HG03039 (cell line): ENCODE measurements around the gene DUSP16.
"Not testable (repeated sequence)": the region's sequence is repeated elsewhere in the genome, so short reads cannot be mapped to it uniquely, and the experiment has no call there.

Experiments used
- ATAC-seq: cut with Tn5 transposase; IDR thresholded peaks from one replicate; pipeline ENCODE4 v1.9.1; 2021; ENCODE audit warnings: mild to moderate bottlenecking, moderate library complexity; ENCODE audit not compliant: unreplicated experiment

The DUSP16 gene

GRCh38 chr12:12583510-12584178 is 21.0 kb upstream of the DUSP16 start:
- ATAC-seq = no peak

GRCh38 chr12:12582895-12583303 is 20.2 kb upstream of the DUSP16 start:
- ATAC-seq = peak; percentile 88

GRCh38 chr12:12582193-12582881 is 19.7 kb upstream of the DUSP16 start:
- no peak for ATAC-seq

GRCh38 chr12:12580716-12581115 is 18.1 kb upstream of the DUSP16 start:
- not testable (repeated sequence) for ATAC-seq

- no peak for ATAC-seq
Observed at GRCh38 chr12:12577786-12578185, 15.1 kb upstream of the DUSP16 start.

GRCh38 chr12:12572659-12573058 is 10.0 kb upstream of the DUSP16 start:
- no peak for ATAC-seq

- ATAC-seq = not testable (repeated sequence)
Observed at GRCh38 chr12:12565971-12566370, 3.3 kb upstream of the DUSP16 start.

- no peak for ATAC-seq
Observed at GRCh38 chr12:12564911-12565310, 2.2 kb upstream of the DUSP16 start.

GRCh38 chr12:12563290-12563928 is 746 bp upstream of the DUSP16 start:
- ATAC-seq = no peak

- ATAC-seq = no peak
Observed at GRCh38 chr12:12562016-12562483, 613 bp downstream of the DUSP16 start.

GRCh38 chr12:12561371-12562015 is 1.2 kb downstream of the DUSP16 start:
- ATAC-seq = no peak

- ATAC-seq = no peak
Observed at GRCh38 chr12:12560587-12561370, 1.9 kb downstream of the DUSP16 start.

- no peak for ATAC-seq
Observed at GRCh38 chr12:12559719-12560296, 2.9 kb downstream of the DUSP16 start.

- ATAC-seq = no peak
Observed at GRCh38 chr12:12558291-12558690, 4.4 kb downstream of the DUSP16 start.

GRCh38 chr12:12557733-12558132 is 4.9 kb downstream of the DUSP16 start:
- ATAC-seq = no peak

GRCh38 chr12:12555656-12556055 is 7.0 kb downstream of the DUSP16 start:
- no peak for ATAC-seq

- no peak for ATAC-seq
Observed at GRCh38 chr12:12553208-12553785, 9.4 kb downstream of the DUSP16 start.

GRCh38 chr12:12551115-12551514 is 11.5 kb downstream of the DUSP16 start:
- ATAC-seq = no peak

GRCh38 chr12:12550277-12550676 is 12.4 kb downstream of the DUSP16 start:
- no peak for ATAC-seq

- no peak for ATAC-seq
Observed at GRCh38 chr12:12549426-12549825, 13.2 kb downstream of the DUSP16 start.
